Hematopoietic multipotent progenitor cell treated with erythropoietin and hydrocortisone succinate and interleukin-3 and kit ligand, for 8 days (in vitro differentiated cells): Measurements from ENCODE around the gene RNF169.

Source experiments
- DNase-seq: peaks from one replicate; pipeline ENCODE4 v3.0.0-alpha.2; 2015

Gene RNF169

GRCh38 chr11:74826901-74827300, 78.3 kb downstream of the RNF169 start:
- no peak for DNase-seq

- no peak for DNase-seq
Observed at GRCh38 chr11:74837191-74837590, 88.5 kb downstream of the RNF169 start.

DNA sequence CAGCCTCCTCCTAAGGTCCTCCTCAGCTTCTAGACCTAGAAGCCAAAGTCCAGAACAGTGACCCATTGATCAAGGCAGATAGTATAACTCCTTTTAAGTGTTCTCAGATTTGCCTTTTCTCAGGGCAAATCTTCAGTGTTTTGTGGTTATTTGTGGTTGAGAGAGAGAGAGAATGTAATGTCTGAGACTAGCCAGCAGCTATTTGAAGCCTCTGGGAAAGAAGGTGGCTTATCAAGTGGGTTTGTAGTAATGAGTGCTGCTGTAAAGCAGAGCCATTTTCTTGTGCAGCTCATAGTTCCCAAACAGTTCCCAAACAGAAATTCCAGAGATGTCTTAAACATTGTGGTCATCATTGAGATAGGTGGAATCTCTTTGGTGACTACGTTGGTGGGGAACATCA, 89.5 kb downstream of the RNF169 start:
- DNase-seq = no peak

- DNase-seq = no peak
Observed at GRCh38 chr11:74839446-74839845, 90.8 kb downstream of the RNF169 start.

DNA sequence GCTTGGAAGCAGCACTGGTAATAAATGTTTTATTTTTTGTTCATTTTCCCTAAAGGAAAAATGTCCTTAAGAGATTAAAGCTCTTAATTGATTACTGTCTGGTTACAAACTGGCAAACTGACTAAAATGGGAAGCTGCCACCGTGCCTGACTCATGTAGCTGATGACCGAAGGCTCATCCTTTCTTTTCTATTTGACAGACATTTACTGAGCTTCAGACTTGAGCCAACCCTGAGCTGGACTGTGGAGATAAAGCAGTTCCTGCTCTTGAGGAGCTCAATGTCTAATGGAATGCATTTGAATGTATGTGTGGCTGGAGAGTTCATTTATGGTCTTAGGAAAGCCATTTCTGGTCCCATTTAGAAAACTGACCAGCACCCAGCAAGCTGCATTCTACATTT, 91.3 kb downstream of the RNF169 start:
- peak; percentile 34 for DNase-seq

GRCh38 chr11:74840486-74840885, 91.8 kb downstream of the RNF169 start:
- DNase-seq = no peak

GRCh38 chr11:74842967-74843366, 94.3 kb downstream of the RNF169 start:
- DNase-seq = no peak

- no peak for DNase-seq
Observed at GRCh38 chr11:74844072-74844471, 95.4 kb downstream of the RNF169 start.

- DNase-seq = no peak
Observed at GRCh38 chr11:74844865-74845264, 96.2 kb downstream of the RNF169 start.

GRCh38 chr11:74845978-74846517, 97.4 kb downstream of the RNF169 start:
- DNase-seq = no peak

DNA sequence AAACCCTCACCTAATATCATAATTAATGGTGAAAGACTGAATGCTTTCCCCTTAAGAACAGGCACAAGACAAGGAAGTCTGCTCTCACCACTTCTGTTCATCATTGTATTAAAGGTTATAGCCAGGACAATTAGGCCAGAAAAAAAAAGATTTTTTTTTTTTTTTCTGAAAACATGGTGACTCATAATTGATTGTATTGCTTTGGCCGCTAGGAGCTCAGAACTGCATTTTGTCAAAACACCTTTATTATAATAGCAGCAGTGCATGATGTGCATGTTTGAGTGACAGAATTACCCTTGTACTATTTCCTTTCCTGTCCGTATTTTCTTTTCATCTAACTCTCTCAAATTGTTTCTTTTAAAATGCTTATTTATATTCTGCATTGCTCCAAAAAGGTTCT, 98.1 kb downstream of the RNF169 start:
- DNase-seq = no peak

- no peak for DNase-seq
Observed at GRCh38 chr11:74847395-74847794, 98.7 kb downstream of the RNF169 start.

DNA sequence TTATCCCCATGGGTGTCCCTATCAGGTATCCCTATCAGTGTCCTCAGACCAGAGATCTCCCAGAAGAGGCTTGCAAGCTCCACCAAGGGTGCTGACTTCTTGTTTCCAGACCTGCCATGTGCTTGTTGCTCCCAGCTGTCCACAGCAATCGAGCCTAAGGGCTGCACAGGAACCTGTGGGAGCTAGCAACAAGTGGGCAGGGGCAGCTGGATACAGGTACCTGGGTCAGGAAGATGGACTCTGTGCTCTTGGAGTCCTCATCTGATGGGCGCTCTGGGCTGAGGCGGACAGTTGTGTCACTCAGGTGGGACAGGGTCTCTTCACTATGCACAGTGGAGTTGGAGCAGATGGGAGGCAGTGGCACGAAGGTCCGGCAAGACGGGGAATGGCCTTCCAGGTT, 99.2 kb downstream of the RNF169 start:
- DNase-seq = no peak

DNA sequence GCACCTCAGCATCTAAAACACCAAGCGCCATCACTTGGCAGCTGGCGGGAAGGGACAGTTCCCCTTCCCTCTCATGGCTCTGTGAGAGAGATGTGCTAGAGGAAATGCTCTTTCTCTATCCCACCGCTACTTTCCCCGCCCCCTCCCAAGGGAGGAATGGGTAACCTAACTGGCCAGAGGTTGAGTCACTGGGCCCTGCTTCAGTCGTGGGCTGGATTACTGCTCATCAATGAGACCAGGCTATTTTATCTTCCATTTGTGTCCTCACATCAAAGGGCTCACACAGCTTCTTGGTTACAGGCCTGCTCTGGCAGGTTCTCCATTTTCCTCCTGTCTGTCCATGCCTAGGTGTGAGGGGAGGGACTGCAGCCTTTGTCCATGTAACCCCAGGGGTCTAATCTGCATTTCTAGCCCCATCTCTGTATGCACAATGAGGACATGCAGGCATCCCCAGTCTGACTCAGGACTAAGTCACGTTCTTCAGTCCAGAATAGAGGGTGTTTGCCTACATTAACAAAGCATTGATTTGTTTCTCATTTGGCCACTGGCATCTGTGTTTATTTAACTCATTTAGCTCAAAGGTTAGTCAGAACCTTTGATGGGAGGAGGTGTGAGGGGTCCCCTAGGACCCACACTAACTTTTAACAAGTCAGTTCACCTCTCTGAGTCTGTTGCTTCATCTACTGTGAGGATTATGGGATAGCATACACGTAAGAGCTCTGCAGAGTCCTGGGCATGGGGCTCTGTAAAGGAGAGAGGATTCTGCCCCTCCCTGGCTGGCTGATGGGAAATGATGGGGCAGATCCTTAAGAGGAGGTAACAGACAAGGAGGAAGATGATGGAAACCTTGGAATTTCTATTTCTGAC, 101.1 kb downstream of the RNF169 start:
- DNase-seq = no peak

- no peak for DNase-seq
Observed at GRCh38 chr11:74853223-74853622, 104.6 kb downstream of the RNF169 start.

- DNase-seq = no peak
Observed at GRCh38 chr11:74860743-74861142, 112.1 kb downstream of the RNF169 start.

GRCh38 chr11:74863410-74863809, 114.8 kb downstream of the RNF169 start:
- DNase-seq = no peak

- DNase-seq = no peak
Observed at GRCh38 chr11:74866557-74866956, 117.9 kb downstream of the RNF169 start.

- peak; percentile 77 for DNase-seq
Observed at GRCh38 chr11:74870485-74870884, 121.8 kb downstream of the RNF169 start.

DNA sequence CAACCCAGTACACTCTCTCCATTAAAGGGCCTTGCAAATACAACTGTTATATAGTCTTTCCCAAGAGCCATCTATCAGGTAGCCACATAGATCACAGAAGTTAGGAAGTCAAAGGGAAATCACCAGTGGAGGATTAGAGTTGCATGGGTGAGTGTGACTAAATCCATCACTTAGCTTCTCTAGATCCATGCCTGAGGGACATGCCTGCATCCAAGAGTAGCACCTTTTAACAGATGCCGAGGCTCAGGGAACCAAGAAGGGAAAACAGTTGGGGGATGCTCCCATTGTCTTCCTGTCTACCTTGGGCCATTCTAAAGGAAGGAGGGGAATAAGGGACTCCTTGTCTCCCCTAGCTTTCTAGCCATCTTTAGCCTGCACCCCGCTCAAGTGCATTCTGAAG, 122.4 kb downstream of the RNF169 start:
- no peak for DNase-seq

- DNase-seq = peak; percentile 44
Observed at GRCh38 chr11:74877132-74877531, 128.5 kb downstream of the RNF169 start.
